ENCODE data around the gene CTNNA3. TPM values are rescaled to one million over a fixed set of nuclear protein-coding genes. Genes with fewer than 3 reads are reported as not detected.
A peak's percentile ranks its signal among the peaks of the same experiment; 100 is the strongest.
"Not testable (repeated sequence)": the region's sequence is repeated elsewhere in the genome, so short reads cannot be mapped to it uniquely, and the experiment has no call there.

The CTNNA3 gene
- polyA plus RNA-seq, 12 donors = 5.5 to 25.4 (median 10.2) TPM; not detected in 1

DNA sequence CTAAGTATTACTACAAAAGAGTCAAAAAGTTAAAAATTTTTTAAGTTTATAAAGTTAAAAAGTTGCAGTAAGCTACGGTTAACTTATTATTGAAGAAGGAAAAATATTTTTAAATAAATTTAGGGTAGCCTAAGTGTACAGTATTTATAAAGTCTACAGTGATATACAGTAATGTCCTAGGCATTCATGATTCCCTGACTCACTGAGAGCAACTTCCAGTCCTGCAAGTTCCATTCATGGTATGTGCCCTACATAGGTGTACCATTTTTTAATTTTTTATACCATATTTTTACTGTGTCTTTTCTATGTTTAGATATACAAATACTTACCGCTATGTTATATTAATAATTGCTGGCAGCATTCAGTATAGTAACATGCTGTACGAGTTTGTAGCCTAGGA is 92.3 kb downstream of the CTNNA3 start:
- DNase-seq = no peak

GRCh38 chr10:67603086-67603485 is 92.9 kb downstream of the CTNNA3 start:
- no peak for DNase-seq

DNA sequence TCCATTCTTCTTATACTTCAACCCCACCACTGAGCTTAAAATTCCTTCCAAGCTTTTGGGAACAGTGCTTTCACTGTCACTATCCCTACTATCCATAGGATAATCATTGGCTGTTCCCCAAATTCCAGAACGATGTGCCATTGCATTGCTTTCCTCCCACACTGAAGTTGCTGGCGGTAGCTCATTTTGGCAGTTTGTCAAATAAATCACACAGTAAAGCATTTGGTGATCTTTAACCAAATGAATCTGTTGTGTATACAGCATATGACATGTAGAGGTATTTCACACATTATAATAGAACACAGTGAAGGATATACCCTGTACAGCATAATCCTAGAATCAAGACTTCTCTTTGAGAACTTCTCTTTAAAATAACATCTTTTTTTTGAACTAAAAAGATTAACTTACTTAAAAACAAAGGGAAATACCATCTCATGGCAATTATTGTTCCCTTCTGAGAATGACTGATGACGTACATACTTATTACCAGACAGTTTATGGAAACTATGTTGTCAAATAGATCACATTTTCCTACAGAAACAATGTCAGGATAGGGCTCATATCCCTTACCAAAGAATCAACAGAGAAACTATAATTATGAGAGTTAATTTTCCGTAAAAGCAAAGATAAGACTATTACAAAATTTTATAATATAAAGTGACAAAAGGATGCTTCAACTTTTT is 93.6 kb downstream of the CTNNA3 start:
- DNase-seq = no peak

- DNase-seq = no peak
Measured at GRCh38 chr10:67599597-67599996, 96.4 kb downstream of the CTNNA3 start.

DNA sequence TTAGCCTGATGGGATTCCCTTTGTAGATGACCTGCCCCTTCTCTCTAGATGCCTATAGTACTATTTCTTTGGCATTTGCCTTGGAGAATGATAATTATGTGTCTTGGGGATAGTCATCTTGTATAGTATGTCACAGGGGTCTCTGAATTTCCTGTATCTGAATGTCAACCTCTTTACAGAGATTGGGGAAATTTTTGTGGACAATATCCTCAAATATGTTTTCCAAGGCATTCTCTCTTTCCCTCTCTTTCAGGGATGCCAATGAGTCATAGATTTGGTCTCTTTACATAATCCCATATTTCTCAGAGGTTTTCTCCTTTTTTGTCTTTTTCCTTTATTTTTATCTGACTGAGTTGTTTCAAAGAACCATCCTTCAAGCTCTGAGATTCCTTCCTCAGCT is 99.4 kb downstream of the CTNNA3 start:
- no peak for DNase-seq

DNA sequence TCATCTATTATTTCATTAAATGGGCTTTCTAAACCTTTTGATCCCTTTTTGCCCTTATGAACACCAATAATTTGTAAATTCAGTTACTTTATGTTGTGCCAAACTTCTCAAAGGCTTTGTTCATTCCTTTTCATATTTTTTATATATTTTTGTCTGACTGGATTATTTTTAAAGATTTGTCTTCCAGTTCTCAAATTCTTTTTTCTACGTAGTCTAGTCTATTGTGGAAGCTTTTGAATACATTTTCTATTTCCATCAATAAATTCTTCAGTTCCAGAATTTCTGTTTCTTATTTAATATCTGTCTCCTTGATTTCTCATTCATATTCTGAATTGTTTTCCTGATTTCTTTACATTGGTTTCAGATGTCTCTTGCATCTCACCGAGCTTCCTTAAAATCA is 108.2 kb downstream of the CTNNA3 start:
- no peak for DNase-seq

- no peak for DNase-seq
Measured at GRCh38 chr10:67575532-67575931, 120.5 kb downstream of the CTNNA3 start.

DNA sequence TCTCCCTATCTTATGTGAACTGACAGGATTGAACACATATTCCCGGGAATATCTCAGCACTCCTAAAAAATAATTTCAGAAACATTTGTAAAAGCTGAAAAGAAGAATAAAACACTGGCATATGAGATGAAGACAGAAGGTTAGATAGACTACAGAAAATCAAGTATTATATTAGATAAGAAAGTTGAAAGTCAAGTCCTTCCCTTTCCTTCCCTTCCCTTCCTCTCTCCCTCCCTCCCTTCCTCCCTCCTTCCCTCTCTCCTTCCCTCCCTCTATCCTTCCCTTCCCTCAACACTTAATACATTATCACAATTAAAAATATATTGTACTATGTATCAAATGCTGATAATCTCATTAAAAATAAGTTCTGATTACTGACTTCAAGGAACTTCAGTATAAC is 122.5 kb downstream of the CTNNA3 start:
- no peak for DNase-seq

- no peak for DNase-seq
Measured at GRCh38 chr10:67571503-67571902, 124.5 kb downstream of the CTNNA3 start.

DNA sequence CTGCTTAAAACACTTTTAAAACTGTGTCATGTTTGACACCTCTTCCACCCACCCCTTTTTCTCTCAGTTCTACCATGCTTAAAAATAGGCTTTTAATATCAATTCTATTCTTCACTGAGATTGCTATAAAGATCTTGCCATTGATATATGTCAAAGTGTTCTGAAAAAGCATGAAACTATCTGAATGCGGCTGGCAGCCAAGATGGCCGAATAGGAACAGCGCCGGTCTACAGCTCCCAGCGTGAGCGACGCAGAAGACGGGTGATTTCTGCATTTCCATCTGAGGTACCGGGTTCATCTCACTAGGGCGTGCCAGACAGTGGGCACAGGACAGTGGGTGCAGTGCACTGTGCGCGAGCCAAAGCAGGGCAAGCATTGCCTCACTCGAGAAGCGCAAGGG is 137.7 kb downstream of the CTNNA3 start:
- not testable (repeated sequence) for DNase-seq

- DNase-seq = no peak
Measured at GRCh38 chr10:67553254-67553653, 142.7 kb downstream of the CTNNA3 start.

DNA sequence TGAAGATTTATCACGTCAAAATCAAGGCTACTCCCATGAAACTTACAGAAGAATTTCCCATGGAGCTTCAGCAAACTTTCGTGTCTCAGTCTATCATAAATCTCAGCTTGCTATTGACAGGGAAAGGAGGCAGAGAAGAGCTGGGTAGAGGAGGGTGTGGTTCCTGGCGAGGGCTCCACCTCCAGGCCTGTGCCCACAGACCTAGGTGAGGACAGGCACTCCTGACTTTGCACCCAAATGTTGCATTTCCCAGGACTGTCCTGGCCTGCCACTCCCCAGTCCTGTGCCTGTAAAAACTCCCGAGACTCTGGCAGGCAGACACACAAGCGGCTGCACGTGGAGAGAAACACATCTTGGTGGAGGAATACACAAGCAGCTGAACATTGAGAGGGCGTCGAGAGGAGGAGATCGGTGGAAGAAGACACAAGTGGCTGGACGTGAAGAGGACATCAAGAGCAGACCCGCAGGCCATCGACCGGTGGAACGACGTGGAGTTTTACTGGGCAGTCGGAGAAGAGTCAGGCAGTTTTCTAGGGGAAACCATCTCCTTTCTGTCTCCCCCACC is 145.1 kb downstream of the CTNNA3 start:
- no peak for DNase-seq

DNA sequence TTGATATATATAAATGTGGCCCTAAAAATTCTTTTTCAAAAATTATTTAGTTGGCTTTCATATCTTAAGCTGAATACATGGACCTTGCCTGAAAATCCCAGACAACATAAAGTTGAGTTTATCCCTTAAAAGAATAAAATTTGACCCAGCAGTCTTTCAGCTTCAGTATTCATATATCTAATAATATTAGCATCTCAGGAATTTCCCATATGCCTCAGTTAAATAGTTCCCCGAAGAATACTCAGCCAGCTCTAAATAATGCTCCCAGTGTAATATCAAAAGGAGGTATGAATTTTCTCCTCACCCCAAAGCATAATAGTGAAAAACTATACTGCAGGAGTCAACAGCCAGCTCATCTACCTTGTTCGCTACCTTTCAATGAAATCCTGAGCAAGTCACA is 145.9 kb downstream of the CTNNA3 start:
- DNase-seq = no peak

GRCh38 chr10:67549390-67549789 is 146.6 kb downstream of the CTNNA3 start:
- no peak for DNase-seq

GRCh38 chr10:67541411-67541810 is 154.6 kb downstream of the CTNNA3 start:
- no peak for DNase-seq

GRCh38 chr10:67539312-67539711 is 156.7 kb downstream of the CTNNA3 start:
- DNase-seq = no peak

DNA sequence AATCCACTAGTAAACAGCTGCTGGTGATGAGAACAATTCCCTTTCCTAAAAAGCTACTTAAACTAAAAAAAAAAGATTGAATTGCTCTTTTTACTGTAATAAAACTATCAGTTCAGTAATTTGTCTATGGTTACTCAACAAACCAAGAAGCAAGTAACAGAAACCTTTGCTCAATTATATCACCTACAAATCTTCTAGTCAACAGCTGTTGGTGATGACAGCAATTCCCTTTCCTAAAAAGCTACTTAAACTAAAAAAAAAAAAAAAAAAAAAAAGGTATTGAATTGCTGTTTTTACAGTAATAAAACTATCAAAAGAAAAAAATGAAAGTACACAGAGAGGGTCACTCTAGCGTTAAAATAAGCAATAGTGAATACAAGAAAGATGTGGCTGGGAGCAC is 158.1 kb downstream of the CTNNA3 start:
- no peak for DNase-seq

DNA sequence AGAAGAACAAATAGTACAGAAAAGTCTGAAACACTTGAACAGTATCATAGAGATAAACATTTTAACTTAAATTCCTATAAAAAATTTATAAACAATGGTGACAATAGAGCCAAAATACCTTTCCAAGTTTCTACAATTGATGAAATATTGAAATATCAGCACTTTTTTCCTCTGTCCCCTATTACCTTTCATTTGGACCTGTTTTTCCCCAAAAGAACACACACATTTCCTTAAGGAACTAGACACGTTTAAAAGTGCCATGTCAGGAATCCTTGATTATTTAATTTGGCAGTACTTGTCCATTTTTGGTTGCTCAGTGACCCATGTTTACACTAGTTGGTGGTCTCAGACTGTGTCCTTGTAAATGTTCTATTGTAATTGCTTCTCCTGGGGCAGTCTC is 162.6 kb downstream of the CTNNA3 start:
- no peak for DNase-seq

DNA sequence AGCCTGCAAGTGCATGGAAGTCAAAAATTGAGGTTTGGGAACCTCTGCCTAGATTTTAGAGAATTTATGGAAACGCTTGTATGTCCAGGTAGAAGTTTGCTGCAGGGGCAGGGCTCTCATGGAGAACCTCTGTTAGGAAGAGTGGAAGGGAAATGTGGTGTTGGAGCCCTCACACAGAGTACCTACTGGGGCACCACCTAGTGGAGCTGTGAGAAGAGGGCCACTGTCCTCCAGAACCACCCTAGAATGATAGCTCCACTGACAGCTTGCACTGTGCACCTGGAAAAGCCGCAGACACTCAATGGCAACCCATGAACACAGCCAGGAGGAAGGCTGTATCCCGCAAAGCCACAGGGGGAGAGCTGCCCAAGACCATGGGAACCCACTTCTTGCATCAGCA is 165.0 kb downstream of the CTNNA3 start:
- not testable (repeated sequence) for DNase-seq

GRCh38 chr10:67527351-67527750 is 168.6 kb downstream of the CTNNA3 start:
- no peak for DNase-seq

DNA sequence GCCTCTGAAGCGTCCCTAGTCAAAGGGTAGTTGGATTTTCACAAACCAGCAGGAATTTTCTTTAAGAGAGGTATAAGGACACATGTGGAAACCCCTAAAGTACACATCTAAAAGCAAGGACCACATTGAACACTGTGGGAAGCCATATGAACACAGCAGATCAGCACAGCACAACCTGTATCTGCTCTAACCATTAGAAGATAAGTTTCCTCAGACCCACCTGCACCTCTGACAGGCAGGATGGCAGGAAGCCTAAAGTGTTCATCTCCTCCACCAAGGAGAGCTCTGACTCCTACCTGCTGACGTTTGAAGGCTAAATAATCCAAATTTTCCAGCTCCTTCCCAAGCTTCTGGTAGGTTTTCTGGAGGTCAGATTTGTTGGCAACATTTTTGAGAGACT is 174.4 kb downstream of the CTNNA3 start:
- no peak for DNase-seq

DNA sequence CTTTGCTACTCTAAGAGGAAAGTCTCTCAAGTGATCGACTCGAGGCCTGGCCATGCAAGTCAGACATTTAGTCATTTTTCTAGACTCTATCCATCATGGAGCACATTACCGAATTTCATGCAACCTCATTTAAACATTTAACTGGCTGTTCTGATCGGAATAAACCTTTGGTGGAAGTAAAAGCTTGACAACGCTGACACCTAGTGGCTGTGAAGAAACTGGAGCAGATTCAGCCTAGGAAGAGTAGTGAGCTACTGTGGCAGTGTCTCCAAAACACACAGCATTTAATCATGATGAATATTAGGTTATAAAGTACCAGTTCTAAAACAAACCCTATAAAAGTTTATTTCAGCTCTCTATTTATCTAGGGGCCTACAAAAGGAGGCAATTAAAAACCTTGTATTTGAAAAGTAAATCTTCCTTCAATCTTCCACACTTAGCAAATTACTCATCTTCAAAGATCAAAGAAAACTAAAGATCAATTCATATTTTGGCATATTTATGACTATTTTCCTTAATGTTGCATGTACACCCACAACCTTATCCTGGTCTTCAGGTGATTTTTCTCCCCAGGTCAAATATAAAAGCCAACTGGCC is 175.0 kb downstream of the CTNNA3 start:
- peak; percentile 66 for DNase-seq

- no peak for DNase-seq
Measured at GRCh38 chr10:67519434-67519833, 176.6 kb downstream of the CTNNA3 start.

- DNase-seq = no peak
Measured at GRCh38 chr10:67518756-67519155, 177.2 kb downstream of the CTNNA3 start.

Data from muscle of arm (tissue), 12 donors.